ENCODE data around the gene MEIS2. TPM values are rescaled to one million over a fixed set of nuclear protein-coding genes. Genes with fewer than 3 reads are reported as not detected.

MEIS2 gene
- total RNA-seq, 2 experiments from 2014 or later = not detected

GRCh38 chr15:37037850-37038715 is 62.3 kb downstream of the MEIS2 start:
- no peaks in the 10 kb centered on the region for H3K9me3 ChIP-seq (ENCODE audit: control insufficient read depth in 1 of 2, insufficient read depth in 1 of 2, low read length in 2 of 2)
- ChIA-PET POLR2A (no interaction called here), CTCF (no interaction called here)
- H3K27ac ChIP-seq (ENCODE audit: low read depth in 1 of 2, low read length in 2 of 2) = no peak overlapping the region
- H3K36me3 Mint-ChIP-seq (ENCODE audit: low read depth) = no peaks in the 10 kb centered on the region
- no peaks in the 10 kb centered on the region for H3K27me3 ChIP-seq (ENCODE audit: control insufficient read depth in 1 of 2, insufficient read depth in 2 of 2, low read length in 2 of 2)
- TF ChIP-seq CTCF (IDR thresholded peaks at IDR 0.05) = no peak
- H3K4me3 ChIP-seq (ENCODE audit: low read length) = no peak overlapping the region
- H3K4me1 ChIP-seq (ENCODE audit: insufficient read depth, low read length) = no peaks in the 10 kb centered on the region
- ATAC-seq (ENCODE audit: poor library complexity) (no peak), DNase-seq (no peak)
- intact Hi-C loops (cut with DNase I, micrococcal nuclease) = no loop called here
- H3K36me3 ChIP-seq (ENCODE audit: insufficient read depth, low read length) = no peaks in the 10 kb centered on the region
- peaks cover 6% of the 10 kb centered on the region for H3K27me3 Mint-ChIP-seq
- H3K4me1 Mint-ChIP-seq (ENCODE audit: low read depth) = no peaks in the 10 kb centered on the region
- H3K4me3 Mint-ChIP-seq = no peak overlapping the region
- H3K9me3 Mint-ChIP-seq = no peaks in the 10 kb centered on the region
- no peak overlapping the region for H3K27ac Mint-ChIP-seq

GRCh38 chr15:37037071-37037655 is 63.2 kb downstream of the MEIS2 start:
- intact Hi-C loops (cut with DNase I, micrococcal nuclease) = no loop called here
- TF ChIP-seq CTCF (IDR thresholded peaks at IDR 0.05) = no peak
- H3K27ac Mint-ChIP-seq = no peak overlapping the region
- DNase-seq (no peak), ATAC-seq (ENCODE audit: poor library complexity) (no peak)
- no peaks in the 10 kb centered on the region for H3K4me1 ChIP-seq (ENCODE audit: insufficient read depth, low read length)
- ChIA-PET POLR2A (no interaction called here), CTCF (interaction anchor here (0.6 kb wide), 1 partner anchor 1051 kb away, joined by 3 read pairs; no protein-coding TSS in a partner anchor)
- H3K4me3 Mint-ChIP-seq = no peak overlapping the region
- no peaks in the 10 kb centered on the region for H3K9me3 Mint-ChIP-seq
- no peaks in the 10 kb centered on the region for H3K27me3 ChIP-seq (ENCODE audit: control insufficient read depth in 1 of 2, insufficient read depth in 2 of 2, low read length in 2 of 2)
- H3K4me1 Mint-ChIP-seq (ENCODE audit: low read depth) = no peaks in the 10 kb centered on the region
- no peaks in the 10 kb centered on the region for H3K9me3 ChIP-seq (ENCODE audit: control insufficient read depth in 1 of 2, insufficient read depth in 1 of 2, low read length in 2 of 2)
- no peak overlapping the region for H3K27ac ChIP-seq (ENCODE audit: low read depth in 1 of 2, low read length in 2 of 2)
- H3K27me3 Mint-ChIP-seq = peaks cover 6% of the 10 kb centered on the region
- H3K36me3 Mint-ChIP-seq (ENCODE audit: low read depth) = no peaks in the 10 kb centered on the region
- no peak overlapping the region for H3K4me3 ChIP-seq (ENCODE audit: low read length)
- H3K36me3 ChIP-seq (ENCODE audit: insufficient read depth, low read length) = no peaks in the 10 kb centered on the region

GRCh38 chr15:37034835-37035748 is 65.3 kb downstream of the MEIS2 start:
- H3K27me3 Mint-ChIP-seq = peaks cover 11% of the 10 kb centered on the region

More at GRCh38 chr15:37034835-37035748, 65.3 kb downstream of the MEIS2 start:
- DNase-seq (no peak), ATAC-seq (ENCODE audit: poor library complexity) (no peak)
- H3K36me3 ChIP-seq (ENCODE audit: insufficient read depth, low read length) = no peaks in the 10 kb centered on the region
- H3K27ac ChIP-seq (ENCODE audit: low read depth in 1 of 2, low read length in 2 of 2) = no peak overlapping the region
- no peaks in the 10 kb centered on the region for H3K9me3 Mint-ChIP-seq
- H3K27me3 ChIP-seq (ENCODE audit: control insufficient read depth in 1 of 2, insufficient read depth in 2 of 2, low read length in 2 of 2) = no peaks in the 10 kb centered on the region
- POLR2A ChIA-PET = no interaction called here
- H3K4me3 Mint-ChIP-seq = no peak overlapping the region
- H3K4me3 ChIP-seq (ENCODE audit: low read length) = no peak overlapping the region
- no peaks in the 10 kb centered on the region for H3K4me1 ChIP-seq (ENCODE audit: insufficient read depth, low read length)
- no peaks in the 10 kb centered on the region for H3K36me3 Mint-ChIP-seq (ENCODE audit: low read depth)
- CTCF ChIA-PET = no interaction called here
- no peak for TF ChIP-seq CTCF (IDR thresholded peaks at IDR 0.05)
- no peaks in the 10 kb centered on the region for H3K4me1 Mint-ChIP-seq (ENCODE audit: low read depth)
- no peak overlapping the region for H3K27ac Mint-ChIP-seq
- intact Hi-C loops (cut with DNase I, micrococcal nuclease) = no loop called here
- H3K9me3 ChIP-seq (ENCODE audit: control insufficient read depth in 1 of 2, insufficient read depth in 1 of 2, low read length in 2 of 2) = no peaks in the 10 kb centered on the region
